Measurements from ENCODE around the gene TSEN15. TPM values are rescaled to one million over a fixed set of nuclear protein-coding genes. Genes with fewer than 3 reads are reported as not detected.

The TSEN15 gene
- total RNA-seq, 1 donor from 2014 or later = 24.5 TPM

- peaks cover 6% of the 10 kb centered on the region for H3K4me1 Mint-ChIP-seq (ENCODE audit: unreplicated experiment)
- H3K9me3 Mint-ChIP-seq = peaks cover 7% of the 10 kb centered on the region
- no peak overlapping the region for H3K4me3 Mint-ChIP-seq
- no peak for TF ChIP-seq CTCF (conservative IDR thresholded peaks at IDR 0.05)
- peaks cover 6% of the 10 kb centered on the region for H3K27me3 Mint-ChIP-seq
- peaks cover 5% of the 10 kb centered on the region for H3K36me3 Mint-ChIP-seq
- H3K27ac Mint-ChIP-seq = no peak overlapping the region
- DNase-seq (ENCODE audit: extremely low spot score, unreplicated experiment) = no peak
Observed at GRCh38 chr1:184012187-184012586, 39.3 kb upstream of the TSEN15 start.

GRCh38 chr1:184014271-184014670 is 37.3 kb upstream of the TSEN15 start:
- Mint-ChIP-seq H3K27me3 (peaks cover 6% of the 10 kb centered on the region), H3K36me3 (peaks cover 5% of the 10 kb centered on the region), H3K9me3 (peaks cover 7% of the 10 kb centered on the region), H3K4me3 (no peak overlapping the region), H3K27ac (no peak overlapping the region), H3K4me1 (ENCODE audit: unreplicated experiment) (peaks cover 11% of the 10 kb centered on the region)
- no peak for DNase-seq (ENCODE audit: extremely low spot score, unreplicated experiment)
- no peak for TF ChIP-seq CTCF (conservative IDR thresholded peaks at IDR 0.05)

- H3K36me3 Mint-ChIP-seq = peaks cover 5% of the 10 kb centered on the region
- peaks cover 6% of the 10 kb centered on the region for H3K27me3 Mint-ChIP-seq
- no peak for TF ChIP-seq CTCF (conservative IDR thresholded peaks at IDR 0.05)
- H3K9me3 Mint-ChIP-seq = peaks cover 7% of the 10 kb centered on the region
- no peak overlapping the region for H3K27ac Mint-ChIP-seq
- DNase-seq (ENCODE audit: extremely low spot score, unreplicated experiment) = no peak
- no peak overlapping the region for H3K4me3 Mint-ChIP-seq
- peaks cover 5% of the 10 kb centered on the region for H3K4me1 Mint-ChIP-seq (ENCODE audit: unreplicated experiment)
Observed at GRCh38 chr1:184016169-184016568, 35.4 kb upstream of the TSEN15 start.

- no peak for DNase-seq (ENCODE audit: extremely low spot score, unreplicated experiment)
- TF ChIP-seq CTCF (conservative IDR thresholded peaks at IDR 0.05) = no peak
- Mint-ChIP-seq H3K27ac (no peak overlapping the region), H3K9me3 (peaks cover 7% of the 10 kb centered on the region), H3K4me3 (no peak overlapping the region), H3K27me3 (peaks cover 6% of the 10 kb centered on the region), H3K4me1 (ENCODE audit: unreplicated experiment) (peaks cover 15% of the 10 kb centered on the region), H3K36me3 (peaks cover 5% of the 10 kb centered on the region)
Observed at GRCh38 chr1:184017306-184017705, 34.2 kb upstream of the TSEN15 start.

GRCh38 chr1:184018622-184019021 is 32.9 kb upstream of the TSEN15 start:
- H3K9me3 Mint-ChIP-seq = peaks cover 7% of the 10 kb centered on the region
- peaks cover 4% of the 10 kb centered on the region for H3K36me3 Mint-ChIP-seq
- no peak overlapping the region for H3K4me3 Mint-ChIP-seq
- H3K27ac Mint-ChIP-seq = no peak overlapping the region
- no peak for TF ChIP-seq CTCF (conservative IDR thresholded peaks at IDR 0.05)
- no peak for DNase-seq (ENCODE audit: extremely low spot score, unreplicated experiment)
- peaks cover 25% of the 10 kb centered on the region for H3K4me1 Mint-ChIP-seq (ENCODE audit: unreplicated experiment)
- peaks cover 6% of the 10 kb centered on the region for H3K27me3 Mint-ChIP-seq

GRCh38 chr1:184019069-184019468 is 32.5 kb upstream of the TSEN15 start:
- H3K9me3 Mint-ChIP-seq = peaks cover 3% of the 10 kb centered on the region
- no peak for DNase-seq (ENCODE audit: extremely low spot score, unreplicated experiment)
- H3K36me3 Mint-ChIP-seq = no peaks in the 10 kb centered on the region
- H3K27me3 Mint-ChIP-seq = peaks cover 2% of the 10 kb centered on the region
- TF ChIP-seq CTCF (conservative IDR thresholded peaks at IDR 0.05) = no peak
- H3K4me3 Mint-ChIP-seq = no peak overlapping the region
- H3K4me1 Mint-ChIP-seq (ENCODE audit: unreplicated experiment) = peaks cover 25% of the 10 kb centered on the region
- no peak overlapping the region for H3K27ac Mint-ChIP-seq

Measured in type B pancreatic cell (in vitro differentiated cells).